Activated CD4-positive, alpha-beta T cell treated with anti-CD3 and anti-CD28 coated beads, Interleukin-2, Interleukin-4, amounts not matched to agents 100 ng/mL and 50 ng/mL, durations not matched to agents 16 hours and 8 hours (primary cell): Measurements from ENCODE around the gene FHIP1B.

Experiments
- DNase-seq: peaks from one replicate; pipeline ENCODE4 v3.0.0-alpha.2; 2020; ENCODE audit warnings: low spot score

Gene FHIP1B

DNA sequence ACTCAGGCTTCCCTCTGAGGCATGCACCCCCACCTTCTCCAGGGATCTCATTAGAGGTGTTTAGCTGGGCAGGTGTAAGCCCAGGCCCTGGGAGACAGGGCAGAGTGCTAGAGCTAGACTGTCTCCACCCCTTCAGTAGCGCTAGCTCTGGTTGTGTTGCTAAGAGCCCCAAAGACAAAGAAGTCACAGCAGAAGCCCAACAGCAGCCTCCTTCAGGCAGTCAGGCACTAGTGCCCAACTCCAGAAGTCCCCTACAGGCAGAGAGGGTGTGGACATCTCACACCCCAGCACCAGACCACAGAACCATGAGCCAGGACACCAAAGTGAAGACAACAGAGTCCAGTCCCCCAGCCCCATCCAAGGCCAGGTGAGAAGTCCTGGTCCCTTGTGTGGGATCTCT lies 4.5 kb upstream of the FHIP1B start, which contains the start of gene CNGA4:
Gene CNGA4, plus strand, starts transcription at position 188 of the 400 bp plus-strand sequence. Its CDS starts 118 bp downstream, at position 306.
- DNase-seq: no peak

DNA sequence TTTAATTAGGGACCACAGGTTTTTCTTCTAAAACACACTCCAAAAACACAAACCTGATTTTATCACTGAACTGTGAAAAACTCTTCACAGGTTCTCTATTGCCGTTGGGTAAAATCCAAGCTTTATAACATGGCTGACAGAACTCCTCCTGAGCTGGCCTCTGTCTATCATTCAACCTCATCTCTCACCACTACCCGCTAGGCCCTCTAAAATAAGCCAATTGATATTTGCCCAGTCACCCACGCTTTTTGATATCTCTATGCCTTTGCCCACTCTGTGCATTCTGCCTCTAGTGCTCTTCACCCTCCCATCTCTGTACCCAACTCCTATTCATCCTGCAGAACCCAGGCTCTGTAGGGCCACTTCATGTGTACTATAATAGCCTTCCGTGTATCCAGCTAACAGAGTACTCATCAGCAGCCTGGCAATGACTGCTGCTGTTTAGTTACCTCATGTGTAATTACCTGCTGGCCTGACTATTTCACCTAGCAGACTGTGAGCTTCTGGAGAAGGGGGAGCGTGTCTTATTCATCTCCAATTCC lies 3.4 kb upstream of the FHIP1B start:
- no peak for DNase-seq

DNA sequence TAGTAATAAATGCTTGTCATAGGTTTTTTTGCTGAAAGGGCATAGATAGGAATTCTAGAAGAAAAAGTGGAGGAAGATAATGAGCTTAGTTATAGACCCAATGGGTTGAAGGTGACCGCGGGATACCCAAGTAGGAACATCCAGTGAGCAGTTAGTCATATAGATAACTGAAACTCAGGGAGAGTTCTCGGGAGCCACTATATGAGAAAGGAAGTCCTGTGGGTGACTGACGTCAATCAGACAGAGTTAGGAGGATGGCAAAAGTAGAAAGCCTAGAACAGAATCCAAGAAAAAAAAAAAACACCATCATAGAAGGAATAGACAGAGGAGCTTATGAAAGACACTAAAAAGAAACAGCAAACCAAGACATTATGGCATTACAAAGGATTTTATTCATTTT lies 2.8 kb upstream of the FHIP1B start:
- no peak for DNase-seq

DNA sequence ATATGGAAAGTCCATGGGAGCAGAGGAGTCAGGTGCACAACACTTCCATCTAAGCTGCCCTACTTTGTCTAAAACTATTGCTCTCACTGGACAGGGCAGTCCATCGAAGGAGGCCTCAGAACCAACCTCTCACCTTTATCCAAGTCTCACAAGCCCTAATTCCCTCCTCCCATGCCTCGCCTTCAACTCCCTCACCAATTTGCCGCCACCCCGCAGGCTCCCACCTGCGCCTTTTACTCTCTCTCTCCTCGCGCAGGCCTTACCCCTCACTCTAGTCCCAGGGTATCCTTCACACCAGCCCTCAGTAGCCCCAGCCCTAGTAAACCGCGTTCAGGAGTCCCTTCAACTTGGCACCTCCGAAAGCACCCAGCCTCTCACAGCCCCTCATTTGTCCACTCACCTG lies 451 bp downstream of the FHIP1B start:
- no peak for DNase-seq

DNA sequence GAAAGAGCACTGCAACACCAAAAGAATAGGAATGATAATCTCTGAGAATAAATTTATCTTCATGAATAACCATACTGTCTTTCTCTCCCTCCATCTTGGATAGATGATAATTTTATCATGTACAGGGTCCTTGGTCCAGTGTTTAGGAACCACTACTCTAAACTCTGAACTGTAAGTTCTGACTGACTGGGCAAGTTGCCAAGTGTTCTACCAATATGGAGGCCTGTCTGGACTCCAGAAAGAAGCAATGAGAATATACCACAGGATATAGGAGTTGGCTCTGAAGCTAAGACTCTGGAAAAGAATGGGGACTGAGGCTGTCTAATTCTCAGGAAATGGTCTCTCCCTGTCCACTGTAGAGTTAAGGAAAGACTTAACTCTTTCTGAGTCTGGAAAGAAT lies 1.5 kb downstream of the FHIP1B start:
- DNase-seq: no peak

DNA sequence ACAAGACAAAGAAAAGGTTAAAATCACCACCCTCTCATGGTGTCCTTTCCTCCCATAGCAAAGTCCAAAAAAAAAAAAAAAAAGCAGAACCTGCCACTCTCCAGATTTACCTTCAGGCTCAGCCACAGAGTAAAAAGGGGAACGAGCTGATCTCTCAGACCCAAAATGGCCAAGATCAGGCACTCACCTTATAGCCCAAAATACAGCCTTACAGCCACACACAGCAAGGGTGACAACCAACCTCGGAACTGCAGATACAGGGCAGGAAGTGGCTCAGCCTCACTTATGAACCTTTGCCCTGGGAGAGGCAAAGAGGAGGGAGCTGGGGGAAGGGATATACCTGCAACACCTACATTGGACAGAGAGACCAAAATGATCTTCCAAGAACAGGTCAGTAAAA lies 4.5 kb downstream of the FHIP1B start:
- DNase-seq: no peak

DNA sequence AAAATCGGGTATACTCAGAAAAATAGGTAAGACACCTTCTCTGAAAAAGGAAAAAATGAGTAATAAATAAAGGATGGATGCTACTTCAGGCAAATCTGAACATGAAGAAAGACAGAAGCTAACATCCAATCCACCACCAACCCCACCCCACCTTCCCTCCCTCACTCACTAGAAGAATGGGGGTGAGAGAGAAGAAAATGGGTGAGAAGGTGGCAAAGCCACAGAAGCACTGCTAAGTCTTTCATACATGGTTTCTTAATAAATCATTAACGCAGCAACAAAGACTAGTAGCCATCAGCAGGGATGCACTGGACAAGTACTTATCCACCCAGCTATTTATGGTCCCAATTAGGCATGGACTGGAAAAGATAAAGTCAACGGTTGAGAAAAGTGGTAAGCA lies 5.9 kb downstream of the FHIP1B start:
- DNase-seq: no peak

DNA sequence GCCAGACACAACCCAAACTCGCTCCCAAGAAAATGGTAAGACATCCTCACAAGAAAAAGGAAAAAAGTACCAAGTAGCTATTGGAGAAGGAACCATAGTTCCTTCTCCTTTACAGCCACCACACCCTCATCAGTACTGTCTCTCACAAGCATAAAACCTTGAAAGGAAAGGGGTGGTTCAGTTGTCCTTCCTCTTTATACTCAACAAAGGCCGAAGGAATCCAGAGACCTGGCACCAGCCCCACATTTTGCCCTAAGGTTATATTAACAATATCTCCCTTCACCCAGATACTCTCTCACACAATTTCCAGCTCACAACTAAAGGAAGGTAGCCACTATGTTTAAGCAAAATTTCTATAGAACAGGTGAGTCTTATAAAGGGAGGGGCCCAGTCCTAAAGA lies 8.5 kb downstream of the FHIP1B start:
- no peak for DNase-seq

DNA sequence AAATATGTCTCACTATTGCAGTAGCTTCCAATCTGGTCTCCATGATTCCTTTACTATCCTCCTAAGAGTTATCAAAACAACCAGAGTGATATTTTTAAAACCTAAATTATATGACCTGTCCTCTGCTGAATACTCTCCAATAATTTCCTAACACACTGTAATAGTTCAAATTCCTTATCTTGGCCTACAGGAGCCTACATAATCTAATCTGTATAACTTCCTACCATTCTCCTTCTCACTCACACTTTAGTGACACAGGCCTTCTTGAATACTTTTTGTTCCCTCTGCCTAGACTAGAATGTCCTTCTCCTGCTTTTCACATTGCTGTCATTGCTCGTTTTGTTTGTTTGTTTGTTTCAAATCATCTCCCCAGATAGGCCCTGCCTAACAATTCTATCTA lies 9.4 kb downstream of the FHIP1B start:
- DNase-seq: no peak

DNA sequence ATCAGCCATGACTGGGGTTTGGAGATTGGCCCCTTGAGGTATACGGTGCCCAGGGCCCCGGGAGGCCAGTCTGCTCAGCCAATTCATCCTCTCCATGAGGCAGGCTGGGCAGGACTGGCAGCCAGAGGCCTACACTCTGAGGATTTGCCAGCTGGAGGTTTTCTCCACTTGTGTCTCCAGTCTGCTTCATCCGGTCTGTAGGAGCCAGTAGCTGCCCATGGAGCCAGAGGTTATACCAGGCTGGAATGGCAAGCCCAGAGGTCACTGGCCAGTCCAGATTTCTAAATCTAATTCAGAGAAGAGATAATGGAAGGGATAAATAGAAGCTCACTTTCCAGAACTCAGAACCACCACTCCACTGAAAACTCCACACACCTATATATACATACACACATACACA lies 10.0 kb downstream of the FHIP1B start:
- no peak for DNase-seq

DNA sequence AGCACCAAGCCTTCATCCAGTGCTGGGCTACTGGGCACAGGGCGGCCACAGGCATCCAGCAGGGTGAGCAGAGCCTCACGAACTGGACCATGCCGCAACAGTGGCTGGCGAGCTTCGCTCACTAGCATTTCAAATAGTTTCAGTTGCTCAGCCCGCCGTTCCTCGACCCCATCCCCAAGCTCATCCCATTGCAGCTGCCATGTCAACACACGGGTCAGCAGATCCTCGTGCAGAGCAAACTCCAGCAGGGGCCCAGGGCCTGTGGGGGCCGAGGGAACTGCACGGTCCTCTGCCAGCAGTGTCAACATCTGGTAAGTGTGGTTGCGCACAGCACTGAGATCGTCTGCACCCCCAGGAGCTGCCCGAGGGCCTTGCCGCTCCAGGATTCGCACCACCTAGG lies 10.6 kb downstream of the FHIP1B start:
- DNase-seq: no peak

DNA sequence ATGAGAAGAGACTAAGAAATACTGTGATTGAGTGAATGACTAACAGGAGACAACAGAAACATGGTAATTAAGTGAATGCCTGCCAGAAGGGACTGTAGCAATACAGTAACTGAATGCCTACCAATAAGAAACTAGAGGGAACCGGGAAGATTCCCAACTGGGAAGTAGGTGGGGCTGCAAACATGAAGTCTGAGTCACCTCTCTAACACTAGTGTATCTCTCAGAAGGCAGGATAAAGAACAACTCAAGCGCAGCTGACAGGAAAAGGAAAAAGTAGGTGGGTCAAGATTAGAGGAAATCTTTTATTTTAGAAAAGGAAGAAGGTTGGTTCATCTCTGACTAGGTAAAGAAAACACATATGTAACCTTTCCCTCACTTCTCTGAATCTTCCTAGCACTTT lies 15.1 kb downstream of the FHIP1B start:
- DNase-seq: no peak

DNA sequence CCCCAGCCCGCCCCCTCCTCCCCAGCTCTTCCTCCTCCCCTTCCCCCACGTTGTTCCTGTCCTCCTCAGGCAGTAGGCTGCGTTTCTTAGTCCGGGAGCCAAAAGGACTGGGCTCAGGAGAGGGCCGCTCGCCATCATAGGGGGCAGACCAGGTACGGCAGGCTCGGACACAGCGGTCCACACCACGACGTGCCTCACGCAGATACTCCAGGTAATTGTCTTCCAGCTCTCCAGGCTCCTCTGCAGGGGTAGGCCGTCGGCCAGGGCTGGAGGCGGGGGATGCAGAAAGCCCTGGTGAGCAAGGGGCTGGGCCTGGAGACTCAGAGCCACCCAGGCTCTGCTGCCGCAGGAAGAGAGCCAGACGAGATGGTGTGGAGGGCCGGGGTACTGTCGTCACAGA lies 16.7 kb downstream of the FHIP1B start:
- no peak for DNase-seq

DNA sequence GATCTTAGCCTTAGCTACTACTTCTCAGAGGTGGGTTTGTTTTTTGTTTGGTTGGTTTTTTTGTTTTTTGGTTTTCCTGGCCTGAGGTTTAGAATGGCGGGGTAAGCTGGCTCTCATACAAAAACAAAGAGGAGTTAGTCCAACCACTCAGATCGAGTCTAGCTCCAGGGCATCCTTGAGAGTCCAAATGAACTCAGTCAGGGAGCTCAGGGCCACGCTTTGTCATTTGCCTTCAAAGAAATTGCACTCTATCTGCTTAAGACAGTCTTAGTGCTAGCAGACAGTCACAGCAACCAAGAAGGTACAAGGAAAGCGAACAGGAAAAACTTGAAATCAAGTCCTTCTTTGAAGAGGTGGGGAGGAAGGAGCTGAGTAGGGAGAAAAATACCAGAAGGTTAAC lies 17.9 kb downstream of the FHIP1B start:
- no peak for DNase-seq

DNA sequence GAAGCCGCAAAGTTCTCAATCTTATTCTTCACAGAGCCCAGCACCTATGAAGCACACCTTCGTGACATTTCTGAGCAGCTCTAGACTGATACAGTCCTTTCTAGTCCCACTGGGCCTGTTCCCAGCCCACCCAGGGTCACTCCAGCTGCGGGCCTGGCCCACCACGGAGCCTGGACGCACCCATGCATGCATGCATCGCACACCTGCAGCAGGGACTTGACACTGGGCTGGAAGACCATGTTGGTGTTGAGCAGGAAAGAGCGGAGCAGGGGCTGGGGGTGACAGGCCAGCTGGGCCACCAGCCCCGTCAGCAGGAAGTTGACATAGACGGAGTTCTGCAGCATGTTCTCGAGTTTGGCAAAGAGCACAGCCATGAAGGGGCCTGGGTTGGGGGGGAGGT lies 19.9 kb downstream of the FHIP1B start:
- DNase-seq: no peak

DNA sequence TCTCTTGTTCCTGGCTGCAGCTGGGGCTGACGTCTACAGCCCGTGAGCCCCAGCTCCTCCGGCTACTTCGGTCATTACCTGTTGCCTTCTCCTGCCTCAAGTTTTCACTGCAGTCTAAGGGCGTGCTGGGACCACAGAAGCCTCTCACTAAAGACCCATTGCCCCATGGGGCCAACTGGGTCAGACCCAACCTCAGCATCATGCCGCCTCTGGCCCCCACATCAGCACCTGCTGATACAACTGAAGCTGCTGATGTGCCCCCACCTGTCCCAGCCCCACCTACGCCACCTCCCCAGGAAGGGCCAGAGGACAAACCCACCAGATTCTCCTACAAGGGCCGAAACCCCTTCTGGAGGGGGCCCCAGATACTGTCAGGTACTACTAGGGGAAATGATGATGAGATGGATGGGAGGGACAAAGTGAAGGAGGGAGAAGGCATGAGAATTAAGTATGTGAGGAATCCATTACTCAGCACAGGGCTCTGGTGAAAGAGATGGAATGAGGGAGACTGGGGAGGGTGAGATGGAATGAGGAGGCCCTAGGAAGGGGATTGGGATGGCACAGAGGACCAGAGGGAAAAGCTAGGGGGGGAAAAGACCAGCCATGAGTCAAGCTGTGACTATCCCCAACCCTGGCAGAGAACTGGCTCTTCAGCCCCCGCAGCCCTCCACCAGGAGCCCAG lies 24.0 kb downstream of the FHIP1B start:
- no peak for DNase-seq

DNA sequence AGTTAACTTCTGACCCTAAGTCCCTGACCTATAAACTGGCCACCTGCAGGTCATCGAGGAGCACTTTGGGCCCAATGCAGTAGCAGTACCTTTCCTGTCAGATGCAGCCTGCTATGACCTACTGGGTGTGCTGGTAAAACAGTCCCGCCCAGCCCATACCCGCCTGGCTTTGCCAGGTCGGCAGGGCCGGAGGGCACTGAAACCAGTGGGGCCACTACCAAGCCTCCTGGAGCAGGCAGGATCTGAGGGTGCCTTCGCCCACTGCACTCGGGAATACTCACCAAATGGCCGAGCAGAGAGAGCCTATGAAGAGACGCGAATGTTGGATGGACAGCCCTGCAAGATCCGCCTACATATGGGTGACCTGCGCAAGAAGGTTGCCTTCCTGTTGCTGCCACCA lies 24.6 kb downstream of the FHIP1B start:
- no peak for DNase-seq

DNA sequence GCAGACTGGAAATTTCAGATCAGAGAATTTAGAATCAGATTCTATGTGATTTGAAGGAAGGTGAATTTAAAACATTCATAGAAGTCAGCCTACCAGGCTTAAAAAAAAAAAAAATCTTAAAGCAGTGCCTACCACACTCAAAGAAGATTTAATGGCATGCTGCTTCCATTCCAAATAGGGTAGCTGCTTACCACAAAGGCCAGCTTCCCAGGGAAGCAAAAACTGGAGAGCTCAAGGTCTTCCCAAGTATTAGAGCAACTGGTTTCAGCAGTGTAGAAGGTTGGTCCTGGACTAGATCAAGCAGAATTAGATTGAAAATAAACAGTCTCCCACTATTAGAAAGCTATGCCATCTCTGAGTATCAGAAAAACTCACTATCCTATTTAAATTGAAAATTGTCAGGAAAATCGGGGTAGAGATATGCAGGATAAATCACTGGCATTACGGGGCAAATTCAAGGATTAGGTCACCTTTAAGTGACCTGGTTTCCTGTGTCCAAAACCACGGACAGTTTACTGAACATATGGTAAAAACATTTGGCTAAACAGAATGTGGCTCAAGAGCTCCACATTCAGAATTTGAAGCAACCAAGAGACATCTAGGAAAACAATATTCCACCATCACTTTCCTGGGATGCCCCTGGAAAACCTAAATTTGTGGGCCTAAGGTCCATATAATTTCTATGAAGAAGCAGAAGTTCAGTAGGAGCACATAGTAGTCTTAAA lies 27.8 kb downstream of the FHIP1B start:
- DNase-seq: no peak

DNA sequence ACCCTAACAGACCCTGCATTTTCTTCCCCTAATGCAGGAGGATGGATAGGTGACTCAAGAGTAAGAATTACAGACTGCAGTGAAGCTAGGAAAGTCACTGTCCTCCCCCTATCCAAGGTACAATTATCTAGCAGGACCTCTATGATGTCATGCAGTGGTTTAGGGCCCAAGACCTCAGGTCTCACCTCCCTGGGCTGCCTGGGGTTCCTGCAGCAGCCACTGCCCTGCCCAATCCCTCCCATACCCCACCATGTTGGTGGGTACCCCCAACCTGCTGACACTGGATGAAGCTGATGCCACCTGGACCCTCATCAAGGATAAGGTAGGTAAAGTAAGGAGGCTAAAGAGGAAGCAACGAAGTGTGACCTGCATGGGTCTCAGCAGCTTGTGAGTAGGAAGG lies 29.1 kb downstream of the FHIP1B start, which contains the start of gene C11orf42:
Gene C11orf42, plus strand, starts transcription at position 192 of the 400 bp plus-strand sequence. Its CDS starts 59 bp downstream, at position 251.
- no peak for DNase-seq

DNA sequence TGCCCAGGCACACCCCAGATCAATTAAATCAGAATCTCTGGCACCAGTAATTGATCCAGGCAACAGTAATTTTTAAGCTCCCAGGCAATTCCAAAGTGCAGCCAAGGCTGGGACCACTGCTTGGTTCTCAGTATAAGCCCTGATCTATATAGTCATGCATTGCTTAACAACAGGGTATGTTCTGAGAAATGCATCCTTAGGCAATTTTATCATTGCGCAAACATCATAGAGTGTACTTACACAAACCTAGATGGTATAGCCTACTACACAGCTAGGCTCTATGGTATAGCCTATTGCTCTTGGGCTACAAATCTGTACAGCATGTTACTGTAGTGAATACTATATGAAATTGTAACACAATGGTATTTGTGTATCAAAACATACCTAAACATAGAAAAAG lies 29.7 kb downstream of the FHIP1B start:
- DNase-seq: no peak

DNA sequence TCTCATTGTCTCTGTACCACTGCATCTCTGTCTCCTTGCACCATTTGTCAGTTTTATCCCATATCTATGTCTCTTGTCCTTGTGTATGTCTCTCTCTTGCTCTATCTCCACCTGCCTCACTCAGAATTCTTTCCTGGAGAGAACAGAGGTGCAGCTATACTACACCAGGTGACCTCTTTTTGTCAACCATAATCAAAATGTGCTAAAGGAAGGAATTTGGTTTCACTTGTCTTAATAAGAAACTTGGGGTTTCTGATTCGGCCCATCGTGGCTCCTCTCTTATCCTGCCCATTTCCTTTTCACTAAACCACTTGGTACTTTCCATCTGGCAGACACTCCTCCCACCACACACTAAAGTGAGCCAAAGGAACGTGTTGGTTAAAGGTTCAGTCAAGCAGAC lies 31.1 kb downstream of the FHIP1B start:
- peak; percentile 37 for DNase-seq

DNA sequence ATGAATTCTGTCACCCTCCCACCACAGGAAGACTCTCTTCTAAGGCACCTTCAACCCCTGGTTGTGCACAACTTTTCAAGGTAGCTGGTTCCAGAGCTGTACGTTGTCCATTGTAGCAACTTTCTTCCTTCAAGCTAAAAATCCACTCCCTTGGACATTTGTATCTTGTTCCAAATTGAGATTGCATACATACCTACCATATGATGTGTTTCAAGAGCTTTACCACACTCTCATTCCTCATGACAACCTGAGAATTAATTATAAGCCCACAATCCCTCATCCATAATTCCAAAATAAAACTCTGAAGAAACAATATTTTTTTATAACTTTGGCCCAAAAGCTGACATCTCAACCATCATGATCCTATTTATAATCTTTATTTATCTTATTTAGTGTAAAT lies 32.4 kb downstream of the FHIP1B start:
- DNase-seq: no peak

DNA sequence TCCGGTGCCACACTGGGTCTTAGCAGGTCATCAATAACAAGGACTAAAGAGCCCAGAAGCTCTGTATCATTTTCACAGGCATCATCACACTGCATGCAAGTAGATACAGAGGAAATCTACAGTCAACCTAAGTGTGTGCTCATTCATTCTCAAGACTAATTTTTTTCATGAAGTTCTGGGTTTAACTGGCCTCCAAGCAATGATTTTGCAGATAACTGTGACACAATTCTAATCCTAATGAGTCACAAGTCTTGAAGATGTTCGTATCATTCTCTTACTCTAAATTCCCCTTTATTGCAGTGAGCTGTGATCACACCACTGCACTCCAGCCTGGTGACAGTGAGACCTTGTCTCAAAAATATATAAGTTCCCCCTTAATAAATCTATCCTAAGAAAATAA lies 33.0 kb downstream of the FHIP1B start:
- DNase-seq: peak; percentile 53

DNA sequence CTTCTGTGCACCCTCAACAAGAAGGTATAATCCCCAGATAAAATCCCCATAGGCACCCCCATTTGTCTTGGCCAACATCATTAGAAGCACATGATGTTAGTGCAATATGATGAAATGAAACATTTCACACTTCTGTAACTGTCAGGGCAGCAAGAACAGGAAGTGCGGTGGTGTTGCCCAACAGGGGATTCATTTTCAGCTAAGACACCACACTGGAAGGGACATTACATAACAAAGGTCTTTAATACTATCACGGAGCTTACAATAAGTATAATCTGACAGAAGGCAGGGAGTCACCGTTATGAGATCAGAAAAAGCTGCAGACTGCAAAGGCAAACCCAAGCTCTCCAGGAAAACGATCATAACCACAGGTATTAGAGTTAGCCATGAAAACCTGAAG lies 33.5 kb downstream of the FHIP1B start:
- peak; percentile 12 for DNase-seq
